GM21423 (cell line): ENCODE measurements around the gene RPL27A.
A peak's percentile ranks its signal among the peaks of the same experiment; 100 is the strongest.

Experiments
- ATAC-seq: cut with Tn5 transposase; IDR thresholded peaks from one replicate; pipeline ENCODE4 v1.9.1; 2021; ENCODE audit warnings: mild to moderate bottlenecking, moderate library complexity; ENCODE audit not compliant: unreplicated experiment

The RPL27A gene

GRCh38 chr11:8720352-8720751 lies 37.8 kb downstream of the RPL27A start:
- no peak for ATAC-seq

GRCh38 chr11:8720868-8721608 lies 38.4 kb downstream of the RPL27A start:
- no peak for ATAC-seq

- ATAC-seq = no peak
Measured at GRCh38 chr11:8721609-8722500, 39.3 kb downstream of the RPL27A start.

- ATAC-seq = no peak
Measured at GRCh38 chr11:8722809-8723208, 40.2 kb downstream of the RPL27A start.

- no peak for ATAC-seq
Measured at GRCh38 chr11:8723711-8724110, 41.1 kb downstream of the RPL27A start.

- ATAC-seq = no peak
Measured at GRCh38 chr11:8724682-8725081, 42.1 kb downstream of the RPL27A start.

GRCh38 chr11:8726395-8726794 lies 43.8 kb downstream of the RPL27A start:
- ATAC-seq = no peak

- no peak for ATAC-seq
Measured at GRCh38 chr11:8728563-8728962, 46.0 kb downstream of the RPL27A start.

GRCh38 chr11:8729067-8729466 lies 46.5 kb downstream of the RPL27A start:
- ATAC-seq = no peak

GRCh38 chr11:8729837-8730696 lies 47.5 kb downstream of the RPL27A start:
- no peak for ATAC-seq

GRCh38 chr11:8730697-8731020 lies 48.1 kb downstream of the RPL27A start:
- no peak for ATAC-seq

GRCh38 chr11:8731647-8732323 lies 49.2 kb downstream of the RPL27A start:
- ATAC-seq = no peak

- peak; percentile 81 for ATAC-seq
Measured at GRCh38 chr11:8732324-8732670, 49.7 kb downstream of the RPL27A start.

GRCh38 chr11:8732748-8733241 lies 50.2 kb downstream of the RPL27A start:
- peak; percentile 19 for ATAC-seq

GRCh38 chr11:8733852-8734251 lies 51.3 kb downstream of the RPL27A start:
- no peak for ATAC-seq

GRCh38 chr11:8735094-8735493 lies 52.5 kb downstream of the RPL27A start:
- ATAC-seq = no peak

- no peak for ATAC-seq
Measured at GRCh38 chr11:8739309-8739793, 56.8 kb downstream of the RPL27A start.
